Endothelial cell of hepatic sinusoid (primary cell): ENCODE data around the gene SOWAHA.

Experiments
- in situ Hi-C: cut with HindIII; loops from 2 replicates; pipeline ENCODE4 v1.10.0; 2017; ENCODE audit warnings: low sequenced_read_pairs

Gene SOWAHA

GRCh38 chr5:132824426-132824825 lies 11.3 kb downstream of the SOWAHA start:
- in situ Hi-C loops, result loop anchor here (5.0 kb wide), 1 partner anchor 43 kb away; the partner anchor contains the start of genes GDF9 and UQCRQ

- in situ Hi-C loops, result no loop called here
These were observed 12.1 kb downstream of the SOWAHA start for GRCh38 chr5:132825033-132825833.

DNA sequence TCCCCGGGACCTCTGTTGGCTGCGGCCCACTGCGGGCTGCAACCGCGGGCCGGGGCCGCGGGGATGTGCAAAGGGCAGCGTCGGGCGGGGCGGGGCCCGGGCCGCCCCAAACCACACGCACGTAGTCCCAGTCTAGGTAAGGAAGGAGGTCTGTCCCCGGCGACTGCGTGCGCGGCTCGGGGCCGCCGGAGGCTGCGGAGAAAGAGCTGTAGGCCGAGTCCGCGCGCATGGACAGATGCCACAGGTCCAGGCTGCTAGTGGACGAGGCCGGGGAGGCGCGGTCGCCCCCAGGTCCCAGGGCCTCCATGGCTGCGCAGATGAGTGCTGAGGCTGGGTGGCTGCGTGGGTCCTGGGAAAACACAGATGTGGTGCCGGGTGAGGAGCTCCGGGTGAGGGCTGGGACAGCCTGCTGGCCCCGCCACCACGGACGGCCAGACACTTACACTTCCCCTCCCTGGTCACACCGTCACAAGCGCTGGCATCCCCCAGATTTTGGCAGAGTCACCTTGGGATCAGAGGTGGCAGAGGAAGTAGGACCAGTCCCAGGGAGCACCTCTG lies 12.8 kb downstream of the SOWAHA start:
- in situ Hi-C loops, result no loop called here

GRCh38 chr5:132826424-132827082 lies 13.5 kb downstream of the SOWAHA start:
- in situ Hi-C loops, result no loop called here

DNA sequence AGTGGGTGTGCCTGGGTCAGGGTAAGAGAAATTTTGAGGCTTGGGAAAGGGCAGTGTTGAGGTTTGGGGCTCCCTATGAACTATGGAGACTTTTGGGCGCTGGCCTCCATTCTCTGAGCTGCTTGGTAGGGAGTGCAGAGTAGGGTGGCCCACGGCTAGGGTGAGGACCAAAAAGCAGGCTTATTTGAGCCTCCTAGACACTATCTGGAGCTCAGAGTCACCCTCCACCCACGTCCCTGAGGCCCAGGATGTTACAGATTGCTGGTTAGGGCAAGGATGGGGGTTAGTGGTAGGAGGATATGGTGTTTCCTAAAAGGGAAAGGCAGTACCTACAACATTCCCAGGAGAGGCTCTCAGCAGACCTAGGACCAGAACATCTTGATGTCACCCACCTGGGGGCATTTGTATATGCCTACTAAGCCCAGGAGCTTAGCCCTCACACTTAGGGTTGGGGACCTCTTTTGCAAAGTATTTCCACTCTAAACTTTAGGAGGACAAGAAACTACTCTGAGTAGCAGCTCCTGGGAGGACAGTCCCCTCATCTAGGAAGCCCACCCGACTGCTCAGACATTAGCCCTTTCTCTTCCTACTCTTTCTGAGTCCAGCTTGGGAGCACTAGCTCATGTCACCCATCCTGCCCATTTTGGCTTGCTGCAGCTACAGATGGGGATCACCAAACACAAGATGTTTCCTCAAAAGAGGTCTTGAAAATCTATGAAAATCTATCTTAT lies 15.0 kb downstream of the SOWAHA start:
- in situ Hi-C loops, result no loop called here

- in situ Hi-C loops, result no loop called here
These were observed 15.9 kb downstream of the SOWAHA start for GRCh38 chr5:132828846-132829494.

DNA sequence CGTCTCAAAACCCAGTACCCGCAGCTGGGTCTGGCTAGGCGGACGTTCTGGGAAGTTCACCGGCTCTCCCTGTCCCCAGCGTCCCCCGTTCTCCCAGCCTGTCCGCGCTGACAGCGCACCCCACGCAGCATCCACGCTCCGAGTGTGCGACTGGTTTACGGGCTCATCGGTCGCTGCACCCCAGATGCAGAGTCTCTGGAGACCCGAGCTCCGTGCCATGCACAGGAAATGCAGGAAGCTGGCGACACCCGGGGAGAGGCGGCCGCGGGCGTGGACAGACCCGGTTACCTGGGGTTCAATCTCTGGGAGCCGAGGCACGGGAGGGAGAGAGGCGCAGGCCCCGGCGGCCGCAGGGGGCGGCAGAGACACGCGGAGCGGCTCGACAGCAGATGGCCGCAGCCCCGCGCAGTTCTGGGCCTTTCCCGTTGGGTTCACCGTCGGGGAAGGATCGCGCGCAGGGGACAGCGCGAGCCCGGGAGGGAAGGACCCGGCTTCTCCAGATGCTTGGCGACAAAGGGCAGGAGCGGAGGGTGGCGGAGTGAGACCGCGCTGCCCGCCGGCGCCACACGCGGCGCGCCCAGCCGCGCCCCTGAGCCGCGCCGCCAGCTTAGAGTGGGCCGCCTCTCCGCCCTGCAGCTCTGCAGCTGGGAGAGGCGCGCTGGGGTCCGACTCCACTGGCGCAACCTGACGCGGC lies 16.8 kb downstream of the SOWAHA start:
- in situ Hi-C loops, result no loop called here

GRCh38 chr5:132830436-132831094 lies 17.5 kb downstream of the SOWAHA start, which contains the start of gene SHROOM1:
Gene SHROOM1, minus strand, starts transcription at chr5:132830647. Its CDS starts 4,507 bp downstream, at chr5:132826140.
- in situ Hi-C loops, result no loop called here

DNA sequence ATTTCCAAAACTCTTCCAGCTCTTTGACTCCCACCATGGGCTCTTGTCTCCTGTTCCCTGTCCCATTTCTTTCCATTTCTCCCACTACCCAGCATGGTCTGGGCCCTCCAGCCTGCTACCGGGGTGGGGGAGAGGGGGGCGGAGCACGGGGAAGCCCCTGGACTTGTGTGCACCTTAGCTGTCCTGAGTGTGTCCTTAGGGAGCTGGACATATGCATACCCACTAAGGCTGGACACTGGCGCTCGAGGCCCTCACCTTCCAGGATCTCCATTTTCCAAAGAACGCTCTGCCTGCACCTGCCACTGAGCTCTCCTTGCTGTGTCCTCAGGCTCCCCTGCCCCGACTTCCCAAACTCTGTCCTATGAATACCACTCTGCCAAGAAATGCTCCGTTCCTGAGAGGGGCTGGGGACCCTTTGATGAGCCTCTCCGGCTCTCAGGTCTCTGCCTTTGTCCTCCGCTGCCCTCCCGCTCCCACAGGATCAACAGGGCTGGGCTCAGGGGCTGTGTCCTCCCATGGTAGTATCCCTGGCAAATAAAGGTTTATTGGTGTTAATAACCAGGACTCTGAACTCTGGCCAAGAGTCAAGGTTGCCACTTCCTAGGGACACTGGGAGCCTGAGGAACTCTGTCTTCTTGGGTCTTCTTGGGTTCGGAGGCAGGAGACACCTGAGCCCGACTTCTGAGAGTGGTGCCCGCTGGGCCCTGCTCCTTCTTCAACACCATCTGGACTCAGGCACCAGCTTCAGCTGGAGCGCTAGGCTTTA lies 18.2 kb downstream of the SOWAHA start:
- in situ Hi-C loops, result no loop called here

GRCh38 chr5:132832612-132833011 lies 19.5 kb downstream of the SOWAHA start:
- in situ Hi-C loops, result no loop called here

- in situ Hi-C loops, result no loop called here
These were observed 21.0 kb downstream of the SOWAHA start for GRCh38 chr5:132834057-132834456.

GRCh38 chr5:132836852-132837251 lies 23.8 kb downstream of the SOWAHA start:
- in situ Hi-C loops, result no loop called here

GRCh38 chr5:132837868-132838267 lies 24.8 kb downstream of the SOWAHA start:
- in situ Hi-C loops, result no loop called here

DNA sequence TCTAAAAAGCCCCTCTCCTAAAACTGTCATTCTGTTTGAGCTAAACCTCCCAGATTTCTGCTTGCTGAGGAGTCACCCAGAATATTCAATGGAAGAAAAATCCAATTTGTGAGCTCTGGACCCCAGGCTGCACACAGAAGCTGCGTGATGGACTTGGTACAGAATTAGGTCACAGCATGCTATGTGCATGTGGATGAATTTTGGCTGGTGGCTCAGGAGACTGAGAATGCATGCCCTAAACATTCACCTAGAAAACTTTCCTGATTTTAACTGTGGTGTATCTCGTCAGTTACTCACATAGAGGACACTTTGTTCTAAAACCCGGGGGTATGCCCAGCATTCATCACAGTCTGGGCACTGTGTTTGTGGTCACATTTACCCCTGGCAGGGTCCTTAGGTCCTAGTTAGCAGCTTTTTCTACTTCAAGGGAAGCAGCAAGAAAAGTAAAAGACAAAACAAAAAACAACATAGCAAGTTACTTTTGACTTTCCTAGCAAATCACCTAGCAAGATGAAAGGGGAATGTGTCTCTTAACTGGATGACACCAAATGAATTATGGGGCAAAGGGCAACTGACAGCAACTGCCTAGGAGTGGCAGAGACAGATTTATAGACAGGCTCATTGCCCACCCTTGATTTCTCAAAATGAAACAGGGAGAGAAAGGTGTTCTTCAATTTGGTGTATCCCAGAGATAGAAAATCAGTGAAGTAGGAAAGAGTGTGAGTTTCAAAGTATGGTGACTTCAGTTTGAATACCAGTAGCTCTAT lies 25.6 kb downstream of the SOWAHA start:
- in situ Hi-C loops, result no loop called here

DNA sequence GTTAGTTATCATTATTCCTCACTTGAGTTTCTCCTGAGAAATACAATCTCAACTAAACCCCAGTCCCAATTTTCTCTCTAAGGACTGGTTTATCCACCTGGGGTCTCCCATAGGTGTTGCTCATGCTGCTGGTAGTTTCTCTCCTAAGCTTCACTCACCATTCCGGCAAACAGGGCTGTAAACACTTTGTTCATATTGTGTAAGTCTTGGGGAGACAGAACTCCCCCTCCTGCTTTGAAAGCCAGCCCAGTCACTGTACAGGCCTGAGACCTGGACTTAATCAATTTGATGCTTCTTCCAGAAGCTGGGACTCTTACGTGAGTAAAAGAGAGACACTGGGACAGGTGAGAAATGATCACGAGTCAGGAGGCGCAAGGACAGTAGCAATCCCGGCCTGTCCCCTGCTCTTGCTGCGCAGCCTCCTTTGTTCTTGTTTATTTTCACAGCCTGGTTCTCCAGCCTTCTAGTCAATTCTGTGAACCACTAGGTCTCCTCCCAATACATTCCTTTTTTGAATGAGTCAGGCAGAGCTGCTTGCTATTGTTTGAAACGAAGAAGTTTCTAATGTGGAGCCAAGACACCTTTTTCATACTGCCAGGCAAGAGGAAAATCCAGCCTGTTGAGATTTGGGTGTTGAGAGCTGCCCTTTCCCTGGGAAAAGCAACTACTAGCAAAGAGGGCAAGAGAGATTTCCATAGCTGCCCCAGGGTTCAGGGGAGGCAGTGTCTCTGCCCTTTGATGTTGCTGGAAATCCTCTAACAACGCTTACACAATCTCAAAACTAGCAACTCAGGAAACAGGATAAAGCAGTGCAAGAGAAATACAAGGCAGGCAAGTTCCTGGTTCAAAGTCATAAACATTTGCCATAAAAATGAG lies 26.6 kb downstream of the SOWAHA start:
- in situ Hi-C loops, result no loop called here

DNA sequence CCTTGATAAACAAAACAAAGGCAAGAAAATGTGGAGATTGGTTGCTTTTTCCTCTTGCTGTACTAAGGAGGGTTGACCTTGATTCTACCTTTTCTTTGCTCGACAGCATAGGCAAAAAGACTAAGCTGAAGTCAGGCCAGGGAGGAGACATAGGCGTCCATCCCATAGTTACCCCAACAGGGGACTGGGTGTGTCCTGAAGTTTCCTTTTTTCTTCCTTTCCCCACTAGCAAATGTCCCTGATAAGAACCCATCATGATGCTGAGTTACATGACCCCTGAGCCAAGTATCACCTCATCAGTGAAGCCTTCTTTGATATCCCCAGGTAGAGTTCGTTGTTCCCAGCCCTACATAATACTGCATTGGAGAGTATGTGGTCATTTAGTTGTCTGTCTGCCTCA lies 27.2 kb downstream of the SOWAHA start:
- in situ Hi-C loops, result no loop called here

DNA sequence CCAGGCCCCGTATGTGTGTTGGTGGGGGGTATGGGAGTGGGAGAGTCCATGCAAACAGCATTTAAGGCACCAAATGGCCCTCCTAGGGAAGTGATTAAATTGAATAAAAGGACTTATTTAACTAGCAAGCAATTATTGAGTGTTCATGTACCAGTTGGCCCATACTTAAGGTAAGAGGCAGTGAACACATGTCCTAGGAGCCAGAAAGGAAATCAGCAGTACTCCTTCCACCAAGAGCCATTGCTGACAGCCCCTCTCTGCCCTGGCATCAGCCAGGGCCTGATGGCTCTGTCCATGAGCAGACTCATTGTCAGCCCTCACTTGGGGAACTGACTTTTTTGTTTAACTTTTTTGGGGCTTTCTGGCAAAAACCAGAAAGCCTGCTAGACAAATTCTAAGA lies 27.8 kb downstream of the SOWAHA start:
- in situ Hi-C loops, result no loop called here
